Measurements from ENCODE around the gene WNT2B. TPM values are rescaled to one million over a fixed set of nuclear protein-coding genes. Genes with fewer than 3 reads are reported as not detected.

WNT2B gene
- total and polyA plus RNA-seq, 9 of the 15 experiments (the other 6 are each of a cell fraction or from before 2014, with no cell fraction given), result 0.02 to 0.06 (median 0.04) TPM; not detected in 3

DNA sequence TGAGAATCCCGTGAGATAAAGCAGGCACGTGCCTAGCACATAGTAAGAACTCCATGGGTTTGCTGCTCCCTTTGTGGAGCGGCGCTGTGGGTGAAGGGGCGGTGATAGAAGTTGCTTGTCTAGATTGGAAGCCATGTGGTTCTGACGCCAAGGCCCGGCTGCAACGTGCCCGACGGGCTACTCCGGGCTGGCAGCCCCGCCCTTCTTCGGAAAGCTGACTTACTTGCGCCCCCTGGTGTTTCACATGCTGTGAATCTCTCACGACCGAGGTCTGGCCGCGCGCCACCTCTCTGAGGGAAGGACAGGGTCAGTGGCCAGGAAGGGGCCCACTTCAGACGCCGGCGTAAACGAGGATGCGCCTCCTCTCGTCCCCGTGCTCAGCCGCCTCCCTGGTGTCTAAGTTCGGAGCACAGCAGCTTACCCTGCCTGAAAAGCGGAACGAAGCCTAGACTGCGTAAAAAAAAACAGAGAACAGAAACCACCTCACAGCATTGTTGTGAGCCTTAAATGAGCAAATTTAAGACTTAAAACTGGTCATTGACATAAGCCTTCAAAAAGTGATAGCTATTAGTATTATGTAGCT is 42.6 kb upstream of the WNT2B start (continued):
- TF ChIP-seq, protein P1, sequence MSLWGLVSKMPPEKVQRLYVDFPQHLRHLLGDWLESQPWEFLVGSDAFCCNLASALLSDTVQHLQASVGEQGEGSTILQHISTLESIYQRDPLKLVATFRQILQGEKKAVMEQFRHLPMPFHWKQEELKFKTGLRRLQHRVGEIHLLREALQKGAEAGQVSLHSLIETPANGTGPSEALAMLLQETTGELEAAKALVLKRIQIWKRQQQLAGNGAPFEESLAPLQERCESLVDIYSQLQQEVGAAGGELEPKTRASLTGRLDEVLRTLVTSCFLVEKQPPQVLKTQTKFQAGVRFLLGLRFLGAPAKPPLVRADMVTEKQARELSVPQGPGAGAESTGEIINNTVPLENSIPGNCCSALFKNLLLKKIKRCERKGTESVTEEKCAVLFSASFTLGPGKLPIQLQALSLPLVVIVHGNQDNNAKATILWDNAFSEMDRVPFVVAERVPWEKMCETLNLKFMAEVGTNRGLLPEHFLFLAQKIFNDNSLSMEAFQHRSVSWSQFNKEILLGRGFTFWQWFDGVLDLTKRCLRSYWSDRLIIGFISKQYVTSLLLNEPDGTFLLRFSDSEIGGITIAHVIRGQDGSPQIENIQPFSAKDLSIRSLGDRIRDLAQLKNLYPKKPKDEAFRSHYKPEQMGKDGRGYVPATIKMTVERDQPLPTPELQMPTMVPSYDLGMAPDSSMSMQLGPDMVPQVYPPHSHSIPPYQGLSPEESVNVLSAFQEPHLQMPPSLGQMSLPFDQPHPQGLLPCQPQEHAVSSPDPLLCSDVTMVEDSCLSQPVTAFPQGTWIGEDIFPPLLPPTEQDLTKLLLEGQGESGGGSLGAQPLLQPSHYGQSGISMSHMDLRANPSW (CRISPR knock-in tag; IDR thresholded peaks at IDR 0.05), result no peak
- TF ChIP-seq HSF4 (CRISPR knock-in tag; IDR thresholded peaks at IDR 0.05; ENCODE audit: borderline replicate concordance) (no peak), TBL1XR1 (IDR thresholded peaks at IDR 0.05; ENCODE audit: low read length in 2 of 2) (no peak), POLR3G (IDR thresholded peaks at IDR 0.05; ENCODE audit: extremely low read depth, insufficient read length, insufficient replicate concordance) (no peak), ZNF778 (CRISPR knock-in tag; IDR thresholded peaks at IDR 0.05) (no peak), LARP7 (IDR thresholded peaks at IDR 0.05) (no peak), CHD1 (IDR thresholded peaks at IDR 0.05; ENCODE audit: low read length) (no peak), ZBTB8A (IDR thresholded peaks at IDR 0.05; ENCODE audit: partially characterized antibody) (no peak), FOXM1 (IDR thresholded peaks at IDR 0.05; ENCODE audit: low read depth) (no peak), FOXM1 (CRISPR knock-in tag; IDR thresholded peaks at IDR 0.05; ENCODE audit: low read depth) (no peak), GATA2 (CRISPR knock-in tag; IDR thresholded peaks at IDR 0.05) (no peak), ZNF717 (CRISPR knock-in tag; IDR thresholded peaks at IDR 0.05) (no peak), KLF6 (CRISPR knock-in tag; IDR thresholded peaks at IDR 0.05; ENCODE audit: borderline replicate concordance) (peak; percentile 45; the same call in 1 of the 2 replicates), NBN (IDR thresholded peaks at IDR 0.05; ENCODE audit: low read depth) (peak; percentile 78; the same call in 1 of the 2 replicates)
- TF ChIP-seq, protein P2, sequence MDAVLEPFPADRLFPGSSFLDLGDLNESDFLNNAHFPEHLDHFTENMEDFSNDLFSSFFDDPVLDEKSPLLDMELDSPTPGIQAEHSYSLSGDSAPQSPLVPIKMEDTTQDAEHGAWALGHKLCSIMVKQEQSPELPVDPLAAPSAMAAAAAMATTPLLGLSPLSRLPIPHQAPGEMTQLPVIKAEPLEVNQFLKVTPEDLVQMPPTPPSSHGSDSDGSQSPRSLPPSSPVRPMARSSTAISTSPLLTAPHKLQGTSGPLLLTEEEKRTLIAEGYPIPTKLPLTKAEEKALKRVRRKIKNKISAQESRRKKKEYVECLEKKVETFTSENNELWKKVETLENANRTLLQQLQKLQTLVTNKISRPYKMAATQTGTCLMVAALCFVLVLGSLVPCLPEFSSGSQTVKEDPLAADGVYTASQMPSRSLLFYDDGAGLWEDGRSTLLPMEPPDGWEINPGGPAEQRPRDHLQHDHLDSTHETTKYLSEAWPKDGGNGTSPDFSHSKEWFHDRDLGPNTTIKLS (IDR thresholded peaks at IDR 0.05; ENCODE audit: borderline replicate concordance, low read depth), result peak; percentile 64; the same call in 1 of the 2 replicates
- TF ChIP-seq, protein P3, sequence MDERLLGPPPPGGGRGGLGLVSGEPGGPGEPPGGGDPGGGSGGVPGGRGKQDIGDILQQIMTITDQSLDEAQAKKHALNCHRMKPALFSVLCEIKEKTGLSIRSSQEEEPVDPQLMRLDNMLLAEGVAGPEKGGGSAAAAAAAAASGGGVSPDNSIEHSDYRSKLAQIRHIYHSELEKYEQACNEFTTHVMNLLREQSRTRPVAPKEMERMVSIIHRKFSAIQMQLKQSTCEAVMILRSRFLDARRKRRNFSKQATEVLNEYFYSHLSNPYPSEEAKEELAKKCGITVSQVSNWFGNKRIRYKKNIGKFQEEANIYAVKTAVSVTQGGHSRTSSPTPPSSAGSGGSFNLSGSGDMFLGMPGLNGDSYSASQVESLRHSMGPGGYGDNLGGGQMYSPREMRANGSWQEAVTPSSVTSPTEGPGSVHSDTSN (CRISPR knock-in tag; IDR thresholded peaks at IDR 0.05; ENCODE audit: low read depth), result no peak
- TF ChIP-seq, protein P3 (tag; conservative IDR thresholded peaks at IDR 0.05; ENCODE audit: low read depth), result no peak
- TF ChIP-seq, protein P4, sequence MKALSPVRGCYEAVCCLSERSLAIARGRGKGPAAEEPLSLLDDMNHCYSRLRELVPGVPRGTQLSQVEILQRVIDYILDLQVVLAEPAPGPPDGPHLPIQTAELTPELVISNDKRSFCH (CRISPR knock-in tag; IDR thresholded peaks at IDR 0.05), result no peak
- TF ChIP-seq, protein P4 (tag; IDR thresholded peaks at IDR 0.05), result peak; percentile 72
- TF ChIP-seq, protein P5, sequence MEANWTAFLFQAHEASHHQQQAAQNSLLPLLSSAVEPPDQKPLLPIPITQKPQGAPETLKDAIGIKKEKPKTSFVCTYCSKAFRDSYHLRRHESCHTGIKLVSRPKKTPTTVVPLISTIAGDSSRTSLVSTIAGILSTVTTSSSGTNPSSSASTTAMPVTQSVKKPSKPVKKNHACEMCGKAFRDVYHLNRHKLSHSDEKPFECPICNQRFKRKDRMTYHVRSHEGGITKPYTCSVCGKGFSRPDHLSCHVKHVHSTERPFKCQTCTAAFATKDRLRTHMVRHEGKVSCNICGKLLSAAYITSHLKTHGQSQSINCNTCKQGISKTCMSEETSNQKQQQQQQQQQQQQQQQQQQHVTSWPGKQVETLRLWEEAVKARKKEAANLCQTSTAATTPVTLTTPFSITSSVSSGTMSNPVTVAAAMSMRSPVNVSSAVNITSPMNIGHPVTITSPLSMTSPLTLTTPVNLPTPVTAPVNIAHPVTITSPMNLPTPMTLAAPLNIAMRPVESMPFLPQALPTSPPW (CRISPR knock-in tag; IDR thresholded peaks at IDR 0.05), result peak; percentile 94

Data from K562 (cell line).